Measurements from ENCODE around the gene ACP6.
"Not testable (repeated sequence)": the region's sequence is repeated elsewhere in the genome, so short reads cannot be mapped to it uniquely, and the experiment has no call there.

ACP6 gene

DNA sequence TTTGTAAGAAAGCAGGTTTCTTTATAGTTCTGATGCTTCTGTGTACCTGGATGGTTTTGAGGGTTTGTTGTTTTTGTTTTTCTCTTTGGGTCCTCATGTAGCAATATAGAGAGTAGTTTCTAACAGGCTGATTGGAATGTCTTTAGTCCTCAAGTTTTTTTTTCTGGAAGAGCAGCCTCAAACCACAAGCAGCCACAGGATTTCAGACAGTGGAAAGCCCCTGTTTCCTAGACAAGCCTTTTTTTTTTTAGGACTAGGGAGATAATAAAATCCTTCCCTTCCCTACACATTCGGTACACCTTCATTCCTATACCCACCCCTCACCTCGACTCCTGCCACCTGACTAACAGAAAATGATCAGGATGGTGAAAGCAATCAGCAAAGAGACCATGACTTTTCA is 47.6 kb downstream of the ACP6 start:
- Histone ChIP-seq H3K9me3 (no peaks in the 10 kb centered on the region), H3K36me3 (peaks cover 38% of the 10 kb centered on the region)
- TF ChIP-seq, protein P1, sequence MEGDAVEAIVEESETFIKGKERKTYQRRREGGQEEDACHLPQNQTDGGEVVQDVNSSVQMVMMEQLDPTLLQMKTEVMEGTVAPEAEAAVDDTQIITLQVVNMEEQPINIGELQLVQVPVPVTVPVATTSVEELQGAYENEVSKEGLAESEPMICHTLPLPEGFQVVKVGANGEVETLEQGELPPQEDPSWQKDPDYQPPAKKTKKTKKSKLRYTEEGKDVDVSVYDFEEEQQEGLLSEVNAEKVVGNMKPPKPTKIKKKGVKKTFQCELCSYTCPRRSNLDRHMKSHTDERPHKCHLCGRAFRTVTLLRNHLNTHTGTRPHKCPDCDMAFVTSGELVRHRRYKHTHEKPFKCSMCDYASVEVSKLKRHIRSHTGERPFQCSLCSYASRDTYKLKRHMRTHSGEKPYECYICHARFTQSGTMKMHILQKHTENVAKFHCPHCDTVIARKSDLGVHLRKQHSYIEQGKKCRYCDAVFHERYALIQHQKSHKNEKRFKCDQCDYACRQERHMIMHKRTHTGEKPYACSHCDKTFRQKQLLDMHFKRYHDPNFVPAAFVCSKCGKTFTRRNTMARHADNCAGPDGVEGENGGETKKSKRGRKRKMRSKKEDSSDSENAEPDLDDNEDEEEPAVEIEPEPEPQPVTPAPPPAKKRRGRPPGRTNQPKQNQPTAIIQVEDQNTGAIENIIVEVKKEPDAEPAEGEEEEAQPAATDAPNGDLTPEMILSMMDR (IDR thresholded peaks at IDR 0.05; ENCODE audit: low read depth, low read length) = no peak

GRCh38 chr1:147620543-147620942 is 49.8 kb downstream of the ACP6 start:
- TF ChIP-seq, protein P1 (IDR thresholded peaks at IDR 0.05; ENCODE audit: low read depth, low read length) = no peak
- H3K4me3 ChIP-seq (ENCODE audit: low read depth, low read length) = no peak overlapping the region
- H3K4me1 ChIP-seq = no peaks in the 10 kb centered on the region
- no peaks in the 10 kb centered on the region for H3K9me3 ChIP-seq
- H3K36me3 ChIP-seq = peaks cover 55% of the 10 kb centered on the region
- DNase-seq = no peak
- no peaks in the 10 kb centered on the region for H3K27me3 ChIP-seq

More for the DNA sequence above, 47.6 kb downstream of the ACP6 start:
- H3K4me1 ChIP-seq = no peaks in the 10 kb centered on the region
- H3K4me3 ChIP-seq (ENCODE audit: low read depth, low read length) = no peak overlapping the region
- no peak for DNase-seq
- no peaks in the 10 kb centered on the region for H3K27me3 ChIP-seq

DNA sequence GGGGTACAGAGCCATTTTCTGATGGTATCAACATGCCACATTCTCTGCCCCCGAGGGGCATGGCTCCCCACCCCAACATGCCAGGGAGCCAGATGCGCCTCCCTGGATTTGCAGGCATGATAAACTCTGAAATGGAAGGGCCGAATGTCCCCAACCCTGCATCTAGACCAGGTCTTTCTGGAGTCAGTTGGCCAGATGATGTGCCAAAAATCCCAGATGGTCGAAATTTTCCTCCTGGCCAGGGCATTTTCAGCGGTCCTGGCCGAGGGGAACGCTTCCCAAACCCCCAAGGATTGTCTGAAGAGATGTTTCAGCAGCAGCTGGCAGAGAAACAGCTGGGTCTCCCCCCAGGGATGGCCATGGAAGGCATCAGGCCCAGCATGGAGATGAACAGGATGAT is 50.6 kb downstream of the ACP6 start:
- H3K36me3 ChIP-seq = peaks cover 62% of the 10 kb centered on the region
- no peaks in the 10 kb centered on the region for H3K4me1 ChIP-seq

DNA sequence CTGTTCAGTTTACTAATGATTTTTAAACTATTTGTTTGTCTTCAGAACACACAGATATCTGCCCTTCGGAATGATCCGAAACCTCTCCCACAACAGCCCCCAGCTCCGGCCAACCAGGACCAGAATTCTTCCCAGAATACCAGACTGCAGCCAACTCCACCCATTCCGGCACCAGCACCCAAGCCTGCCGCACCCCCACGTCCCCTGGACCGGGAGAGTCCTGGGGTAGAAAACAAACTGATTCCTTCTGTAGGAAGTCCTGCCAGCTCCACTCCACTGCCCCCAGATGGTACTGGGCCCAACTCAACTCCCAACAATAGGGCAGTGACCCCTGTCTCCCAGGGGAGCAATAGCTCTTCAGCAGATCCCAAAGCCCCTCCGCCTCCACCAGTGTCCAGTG is 51.6 kb downstream of the ACP6 start:
- H3K9me3 ChIP-seq = no peaks in the 10 kb centered on the region
- no peaks in the 10 kb centered on the region for H3K4me1 ChIP-seq
- DNase-seq = no peak
- TF ChIP-seq, protein P1 (IDR thresholded peaks at IDR 0.05; ENCODE audit: low read depth, low read length) = no peak
- H3K27me3 ChIP-seq = no peaks in the 10 kb centered on the region
- no peak overlapping the region for H3K4me3 ChIP-seq (ENCODE audit: low read depth, low read length)
- H3K36me3 ChIP-seq = peaks cover 62% of the 10 kb centered on the region

More for the DNA sequence above, 50.6 kb downstream of the ACP6 start:
- no peak overlapping the region for H3K4me3 ChIP-seq (ENCODE audit: low read depth, low read length)
- TF ChIP-seq, protein P1 (IDR thresholded peaks at IDR 0.05; ENCODE audit: low read depth, low read length) = no peak
- no peaks in the 10 kb centered on the region for H3K27me3 ChIP-seq
- no peak for DNase-seq
- H3K9me3 ChIP-seq = no peaks in the 10 kb centered on the region

DNA sequence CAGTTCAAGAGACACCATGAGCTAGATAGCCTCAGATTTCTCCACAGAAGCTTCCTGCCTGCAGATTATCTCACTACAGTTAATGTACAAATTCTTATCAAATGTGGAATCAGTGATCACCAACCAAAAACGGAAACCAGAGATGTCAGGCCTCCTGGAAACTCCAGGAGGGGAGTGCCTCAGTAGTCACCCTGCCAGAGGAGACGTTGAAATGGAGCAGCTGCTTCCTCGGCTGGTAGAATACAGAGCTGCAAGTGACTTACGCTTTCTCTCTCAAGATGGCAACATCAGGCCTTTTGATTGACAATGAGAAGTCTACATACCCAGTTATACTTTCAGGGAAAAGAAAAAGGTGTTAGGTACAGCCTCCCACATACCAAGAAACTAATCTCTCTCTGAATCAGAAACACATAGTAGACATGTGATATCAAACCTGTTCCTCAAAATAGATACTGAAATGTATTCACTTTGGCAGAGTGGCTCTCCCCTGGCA is 52.2 kb downstream of the ACP6 start:
- Histone ChIP-seq H3K9me3 (no peaks in the 10 kb centered on the region), H3K36me3 (peaks cover 69% of the 10 kb centered on the region), H3K4me3 (ENCODE audit: low read depth, low read length) (no peak overlapping the region), H3K27me3 (no peaks in the 10 kb centered on the region), H3K4me1 (0 out of 2 replicates have a peak, but pooled peaks cover 4% of the 10 kb centered on the region)
- no peak for DNase-seq
- TF ChIP-seq, protein P1 (IDR thresholded peaks at IDR 0.05; ENCODE audit: low read depth, low read length) = no peak

DNA sequence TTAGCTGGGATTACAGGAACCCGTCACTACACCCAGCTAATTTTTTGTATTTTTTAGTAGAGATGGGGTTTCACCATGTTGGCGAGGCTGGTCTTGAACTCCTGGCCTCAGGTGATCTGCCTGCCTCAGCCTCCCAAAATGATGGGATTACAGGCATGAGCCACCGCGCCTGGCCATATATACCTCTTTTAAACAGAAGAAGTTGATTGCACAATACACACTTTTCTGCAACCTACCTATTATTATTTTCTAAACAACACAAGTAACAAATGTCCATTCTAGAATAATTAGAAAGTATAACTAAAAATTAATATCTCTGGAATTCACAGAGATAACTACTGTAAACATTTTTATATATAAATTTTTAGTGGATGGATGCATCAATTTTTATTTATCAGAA is 55.4 kb downstream of the ACP6 start:
- H3K9me3 ChIP-seq; H3K4me1 ChIP-seq; H3K27me3 ChIP-seq; DNase-seq; H3K4me3 ChIP-seq (ENCODE audit: low read depth, low read length): not testable (repeated sequence)
- H3K36me3 ChIP-seq = peaks cover 69% of the 10 kb centered on the region

- H3K9me3 ChIP-seq = no peaks in the 10 kb centered on the region
- peak; percentile 42 for DNase-seq
- TF ChIP-seq, protein P1 (IDR thresholded peaks at IDR 0.05; ENCODE audit: low read depth, low read length) = no peak
- H3K4me3 ChIP-seq (ENCODE audit: low read depth, low read length) = no peak overlapping the region
- H3K4me1 ChIP-seq = 0 out of 2 replicates have a peak, but pooled peaks cover 4% of the 10 kb centered on the region
- H3K36me3 ChIP-seq = peaks cover 55% of the 10 kb centered on the region
- H3K27me3 ChIP-seq = no peaks in the 10 kb centered on the region
Measured at GRCh38 chr1:147613506-147613905, 56.8 kb downstream of the ACP6 start.
